GM21528 (cell line): Measurements from ENCODE around the gene PRR27.
A peak's percentile ranks its signal among the peaks of the same experiment; 100 is the strongest.

ENCODE experiments used
- ATAC-seq: cut with Tn5 transposase; IDR thresholded peaks from one replicate; pipeline ENCODE4 v1.9.1; 2021; ENCODE audit warnings: mild to moderate bottlenecking, moderate library complexity; ENCODE audit not compliant: unreplicated experiment, low FRiP score

Gene PRR27

DNA sequence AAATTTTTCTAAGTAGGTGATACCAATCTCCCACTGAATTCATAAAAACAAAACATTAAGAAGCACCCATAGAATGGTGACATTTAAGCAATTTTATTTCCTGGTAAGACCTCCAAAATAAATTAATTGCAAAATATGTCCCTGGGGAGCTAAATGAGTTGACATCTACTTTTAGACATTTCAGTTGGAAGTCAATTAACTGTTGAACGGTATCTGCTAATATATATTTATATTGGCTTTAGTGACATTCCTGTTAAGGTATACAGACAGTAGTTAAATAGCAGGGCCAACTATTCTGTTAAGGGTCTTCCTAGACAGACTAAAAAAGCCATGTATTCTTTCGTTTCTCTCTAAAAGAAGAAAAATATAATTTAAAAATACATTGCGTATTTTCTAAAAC is at the start of gene PRR27:
PRR27 (plus strand) TSS at position 301 of the 400 bp plus-strand sequence. CDS start 139 bp downstream, outside the sequence.
- ATAC-seq, result no peak

- no peak for ATAC-seq
These were observed 43.1 kb upstream of the PRR27 start for GRCh38 chr4:70110917-70111316.

DNA sequence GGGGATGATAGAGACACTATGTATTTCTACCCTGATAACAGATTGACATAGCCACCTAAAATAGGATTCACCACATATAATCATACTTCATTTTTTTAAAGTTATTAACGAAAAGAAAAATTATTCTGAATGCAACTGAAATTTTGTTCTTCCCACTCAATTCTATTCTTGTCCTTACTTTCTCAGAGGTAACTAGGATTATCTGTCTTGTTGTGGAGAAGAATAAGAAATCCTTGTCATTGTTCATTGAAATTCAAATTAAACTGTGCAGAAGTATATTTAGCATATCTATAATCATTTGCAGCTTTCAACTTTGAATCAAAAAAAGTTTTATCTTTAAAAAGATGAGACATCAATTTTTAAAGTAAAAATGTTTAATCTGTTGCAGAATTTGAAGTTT is 40.4 kb upstream of the PRR27 start:
- no peak for ATAC-seq

DNA sequence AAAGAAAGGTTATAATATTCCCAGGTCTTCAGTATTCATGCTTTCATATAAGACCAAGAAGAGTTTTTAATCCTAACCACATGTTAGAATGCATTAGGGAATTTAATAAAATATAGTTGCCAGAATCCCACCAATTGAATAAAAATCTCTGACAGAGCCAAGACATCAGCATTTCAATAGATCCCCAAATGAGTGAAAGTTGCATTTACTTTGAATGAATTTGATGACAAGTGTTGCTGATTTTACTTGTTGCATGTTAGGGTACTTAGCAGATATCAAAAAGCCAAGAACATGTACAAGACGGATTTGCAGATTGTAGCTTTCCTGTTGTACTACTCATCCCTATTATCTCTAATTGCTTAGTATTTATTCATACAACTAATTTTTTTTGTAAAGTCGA is 39.9 kb upstream of the PRR27 start:
- no peak for ATAC-seq

GRCh38 chr4:70120323-70120722 is 33.7 kb upstream of the PRR27 start:
- ATAC-seq, result no peak

DNA sequence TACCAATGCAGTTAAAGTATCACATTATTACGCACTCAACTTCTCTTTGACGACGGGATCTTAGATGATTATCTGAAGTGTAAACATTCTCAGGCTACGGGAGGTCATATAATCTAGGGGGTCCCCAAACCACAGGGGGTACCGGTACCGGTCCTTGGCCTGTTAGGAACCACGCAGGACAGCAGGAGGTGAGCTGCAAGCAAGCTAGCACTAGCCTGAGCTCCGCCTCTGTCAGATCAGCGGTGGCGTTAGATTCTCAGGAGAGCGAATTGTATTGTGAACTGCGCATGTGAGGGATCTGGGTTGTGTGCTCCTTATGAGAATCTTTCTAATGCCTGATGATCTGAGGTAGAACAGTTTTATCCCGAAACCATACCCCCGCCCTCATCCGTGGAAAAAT is 20.6 kb upstream of the PRR27 start:
- no peak for ATAC-seq

DNA sequence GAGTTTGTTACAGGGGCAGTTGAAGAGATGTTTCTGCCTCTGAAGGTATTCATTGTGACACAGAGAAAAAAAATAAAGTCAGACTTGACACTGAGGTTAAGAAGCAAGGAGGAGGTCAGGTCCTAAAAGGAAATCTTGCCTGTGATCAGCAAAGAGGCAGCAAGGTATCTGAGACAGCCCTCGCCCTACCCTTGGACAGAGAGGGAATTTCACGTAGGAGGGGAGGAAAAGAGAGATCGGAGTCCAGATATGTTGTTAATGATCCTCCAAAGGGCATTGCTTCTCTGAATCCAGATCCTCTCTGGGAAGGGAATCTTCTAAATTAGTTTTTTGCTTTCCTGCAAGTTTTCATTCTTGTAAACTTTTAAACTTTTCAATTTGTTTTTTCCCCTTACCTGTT is 15.3 kb upstream of the PRR27 start:
- no peak for ATAC-seq

DNA sequence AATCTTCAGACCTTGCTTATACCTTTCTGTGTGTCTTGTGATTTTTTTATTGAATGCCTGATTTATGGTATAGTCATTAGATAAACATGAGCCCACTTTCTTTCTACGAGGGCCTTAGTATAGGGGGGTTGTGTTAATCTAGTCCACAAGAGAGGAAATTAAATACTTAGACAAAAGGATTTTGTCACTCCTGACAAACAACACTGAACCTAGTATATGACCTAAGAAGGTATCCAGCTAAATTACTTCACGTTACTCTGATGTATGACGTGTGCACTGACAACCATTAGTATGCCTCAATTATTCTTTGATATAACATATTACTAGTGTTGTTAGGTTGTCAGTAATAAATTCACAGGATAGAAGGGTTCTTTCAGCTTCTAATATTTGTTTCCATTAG is 2.8 kb upstream of the PRR27 start:
- ATAC-seq, result no peak

DNA sequence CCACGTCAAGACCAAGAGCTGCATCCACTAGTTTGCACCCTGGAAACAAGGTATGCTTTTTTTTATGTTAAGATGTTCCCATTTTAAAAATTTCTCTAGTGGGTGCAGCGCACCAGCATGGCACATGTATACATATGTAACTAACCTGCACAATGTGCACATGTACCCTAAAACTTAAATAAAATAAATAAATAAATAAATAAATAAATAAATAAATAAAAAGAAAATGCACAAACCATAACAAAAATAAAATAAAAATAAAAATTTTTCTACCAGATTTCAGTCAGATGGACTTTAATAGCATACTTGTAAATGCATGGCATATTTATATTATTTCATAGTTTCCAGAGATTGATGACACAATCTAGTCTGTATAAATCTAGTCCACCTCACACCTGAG is 1.9 kb upstream of the PRR27 start:
- no peak for ATAC-seq

GRCh38 chr4:70158576-70158975 is 4.5 kb downstream of the PRR27 start:
- no peak for ATAC-seq

DNA sequence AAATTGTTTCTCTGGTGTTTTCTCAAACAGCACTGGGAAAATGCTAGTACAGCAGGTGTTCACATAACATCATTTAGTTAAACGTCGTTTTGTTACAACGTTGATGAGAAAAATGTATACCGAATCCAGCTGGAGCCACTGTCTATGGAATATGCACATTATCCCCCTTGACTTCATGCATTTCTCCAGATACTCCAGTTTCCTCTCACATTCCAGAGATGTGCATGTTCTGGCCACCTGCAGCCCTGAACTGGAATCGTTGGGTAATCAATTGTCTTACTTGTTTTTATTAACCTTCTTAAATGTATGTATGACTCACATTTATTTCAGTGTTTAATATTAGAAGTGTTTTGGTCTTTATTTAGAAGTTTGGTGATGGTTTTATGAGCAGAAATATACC is 23.1 kb downstream of the PRR27 start:
- ATAC-seq, result no peak

GRCh38 chr4:70178075-70178660 is 24.1 kb downstream of the PRR27 start:
- ATAC-seq, result no peak

- ATAC-seq, result no peak
These were observed 25.8 kb downstream of the PRR27 start for GRCh38 chr4:70179811-70180210.

GRCh38 chr4:70181864-70182263 is 27.8 kb downstream of the PRR27 start:
- no peak for ATAC-seq

DNA sequence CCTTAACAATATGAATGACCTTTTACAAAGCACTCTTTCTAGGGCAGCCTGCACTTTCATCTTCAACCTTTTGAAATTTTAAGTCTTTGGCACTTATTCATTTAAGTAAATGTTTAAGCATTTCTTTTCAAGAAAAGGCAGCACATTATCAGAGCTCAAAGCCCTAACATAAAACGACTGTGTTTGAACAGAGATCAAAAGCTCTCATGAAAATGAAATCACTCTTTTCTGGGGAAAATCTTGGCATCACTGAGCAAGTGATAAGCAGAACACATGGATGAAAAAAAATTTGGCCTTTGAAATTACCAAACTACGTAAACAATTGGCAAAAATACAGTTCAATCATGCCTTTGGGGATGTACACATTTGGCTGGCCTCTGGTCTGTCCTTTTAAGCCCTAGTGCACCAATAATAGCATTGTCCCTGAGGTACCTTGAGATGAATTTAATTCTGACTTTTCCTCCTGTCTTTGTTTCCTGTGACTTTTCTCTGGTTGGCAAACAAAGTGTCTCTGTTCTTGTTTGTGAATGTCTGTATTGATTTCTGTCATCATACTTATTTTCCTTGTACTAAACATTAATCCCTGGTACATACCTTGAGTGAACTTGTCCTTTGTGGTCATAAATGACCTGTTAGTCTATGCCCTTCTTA is 28.6 kb downstream of the PRR27 start:
- ATAC-seq, result no peak

- peak; percentile 86 for ATAC-seq
These were observed 29.3 kb downstream of the PRR27 start for GRCh38 chr4:70183168-70183939.

DNA sequence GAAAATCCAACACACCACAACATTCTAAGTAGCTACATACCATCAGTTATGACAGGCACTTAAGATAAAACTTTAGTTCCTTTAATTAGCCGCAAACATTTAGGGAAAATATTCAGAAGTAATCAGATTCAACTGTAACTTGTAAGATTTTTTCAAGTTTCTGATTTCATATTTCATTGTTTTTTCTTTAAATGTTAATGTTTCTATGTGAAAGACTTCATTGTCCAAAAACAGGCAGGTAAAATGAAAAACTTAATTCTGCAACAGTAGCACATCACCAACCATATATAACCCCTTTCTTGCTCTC is 29.9 kb downstream of the PRR27 start:
- ATAC-seq, result no peak

GRCh38 chr4:70187216-70187615 is 33.2 kb downstream of the PRR27 start:
- no peak for ATAC-seq

- no peak for ATAC-seq
These were observed 36.5 kb downstream of the PRR27 start for GRCh38 chr4:70190579-70190978.

DNA sequence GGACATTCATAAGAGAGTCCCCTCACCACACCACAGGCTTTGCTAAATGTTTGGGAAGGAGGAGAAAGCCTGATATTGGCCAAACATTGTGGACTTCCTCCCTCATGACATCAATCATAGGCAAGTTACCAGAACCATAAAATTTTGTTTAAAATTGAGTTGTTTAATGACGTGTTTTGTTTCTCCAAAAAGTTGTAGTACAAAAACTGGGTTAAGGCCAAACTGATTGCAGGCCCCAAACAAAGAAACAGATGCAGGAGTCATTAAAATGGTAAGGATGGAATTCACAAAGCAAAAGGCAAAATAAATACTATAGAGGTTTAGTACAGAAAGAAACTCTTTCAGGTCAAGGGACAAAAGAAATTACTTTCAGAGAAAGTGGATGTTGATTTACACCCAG is 37.6 kb downstream of the PRR27 start:
- no peak for ATAC-seq

DNA sequence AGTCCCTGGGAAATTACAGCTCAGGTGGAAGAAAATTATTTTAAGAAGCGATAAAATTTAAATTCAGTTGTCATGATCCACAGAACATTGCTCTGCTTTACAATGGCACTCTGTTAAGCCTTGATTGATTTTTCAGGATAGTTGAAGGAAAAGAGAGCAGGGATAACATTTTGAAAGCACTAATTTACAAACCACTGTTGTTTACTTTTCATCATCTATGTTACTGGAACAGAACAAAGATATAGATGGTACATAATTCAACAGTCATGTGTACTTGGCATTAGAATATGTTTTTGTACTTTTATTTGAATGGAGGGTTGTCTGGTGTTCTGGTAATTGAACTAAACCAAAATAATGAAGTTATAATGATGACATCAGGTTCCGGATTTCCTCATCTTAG is 38.9 kb downstream of the PRR27 start:
- ATAC-seq, result no peak

DNA sequence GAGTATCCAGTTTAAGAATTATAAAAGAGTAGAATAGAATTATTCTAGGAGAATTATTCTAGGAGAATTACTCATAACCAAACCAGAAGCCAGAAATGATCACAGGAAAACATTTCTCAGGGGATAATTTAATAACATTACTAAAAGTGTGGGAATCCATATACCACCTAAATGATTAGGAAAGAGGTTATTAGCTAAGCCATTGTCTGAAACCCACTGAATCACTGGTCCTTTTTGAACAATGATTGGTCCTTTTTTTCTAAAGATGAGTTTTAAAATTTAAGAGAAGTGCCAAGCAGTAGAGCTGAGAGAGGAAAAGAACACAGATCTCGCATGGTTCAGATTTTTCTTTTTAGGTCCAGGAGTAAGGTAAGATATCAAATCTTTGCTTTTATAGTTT is 41.4 kb downstream of the PRR27 start, which contains the start of gene ODAM:
ODAM (plus strand) TSS at position 301 of the 400 bp plus-strand sequence. CDS start 819 bp downstream, outside the sequence.
- no peak for ATAC-seq
